OCI-LY1 (cell line): Measurements from ENCODE around the gene ERBB3.
"Not testable (repeated sequence)": the region's sequence is repeated elsewhere in the genome, so short reads cannot be mapped to it uniquely, and the experiment has no call there.

Source experiments
- H2AFZ ChIP-seq: fragments of 200-600 bp; sonication (generic), shearing (Covaris generic); 2 replicates; pipeline ENCODE4 v1.6.0; 2014; ENCODE audit warnings: antibody characterized with exemption, mild to moderate bottlenecking, low read length
- H3F3A ChIP-seq: fragments of 200-600 bp; sonication (generic), shearing (Covaris generic); 2 replicates; pipeline ENCODE4 v1.6.0; 2014; ENCODE audit warnings: mild to moderate bottlenecking, antibody characterized with exemption, low read length, moderate library complexity; ENCODE audit not compliant: insufficient read depth
- H3K27ac ChIP-seq: fragments of 200-600 bp; sonication (generic); 2 replicates; pipeline ENCODE4 v1.5.1; 2014; ENCODE audit warnings: low read length, mixed run types, mild to moderate bottlenecking, low read depth; ENCODE audit not compliant: poor library complexity, severe bottlenecking
- H3K27me3 ChIP-seq: fragments of 200-600 bp; sonication (generic); 2 replicates; pipeline ENCODE4 v1.6.0; 2014; ENCODE audit warnings: antibody characterized with exemption, mild to moderate bottlenecking, low read length, moderate library complexity; ENCODE audit not compliant: insufficient read depth
- H3K36me3 ChIP-seq: fragments of 200-600 bp; sonication (generic); 2 replicates; pipeline ENCODE4 v1.6.1; 2014; ENCODE audit warnings: mild to moderate bottlenecking, antibody characterized with exemption, low read length, moderate library complexity, mixed read lengths; ENCODE audit not compliant: insufficient read depth
- H3K4me1 ChIP-seq: fragments of 200-600 bp; sonication (generic); 2 replicates; pipeline ENCODE4 v1.5.1; 2014; ENCODE audit warnings: mild to moderate bottlenecking, low read length, moderate library complexity; ENCODE audit not compliant: insufficient read depth, severe bottlenecking
- H3K4me2 ChIP-seq: fragments of 200-600 bp; sonication (generic), shearing (Covaris generic); 2 replicates; pipeline ENCODE4 v1.6.1; 2014; ENCODE audit warnings: low read length
- H3K4me3 ChIP-seq: fragments of 200-600 bp; sonication (generic); 2 replicates; pipeline ENCODE4 v1.5.1; 2014; ENCODE audit warnings: low read length, low read depth, mild to moderate bottlenecking, mixed read lengths; ENCODE audit not compliant: poor library complexity, severe bottlenecking
- H3K79me2 ChIP-seq: fragments of 200-600 bp; shearing (Covaris generic); 2 replicates; pipeline ENCODE4 v1.6.1; 2016; ENCODE audit warnings: mixed run types, low read length, mixed read lengths; ENCODE audit not compliant: insufficient read depth
- H3K9ac ChIP-seq: fragments of 200-600 bp; sonication (generic), shearing (Covaris generic); 2 replicates; pipeline ENCODE4 v1.6.1; 2014; ENCODE audit warnings: mild to moderate bottlenecking, low read length, mixed read lengths
- H3K9me2 ChIP-seq: fragments of 200-600 bp; sonication (generic), shearing (Covaris generic); 2 replicates; pipeline ENCODE4 v1.6.1; 2014; ENCODE audit warnings: low read depth, mild to moderate bottlenecking, low read length, mixed read lengths
- H3K9me3 ChIP-seq: fragments of 200-600 bp; shearing (Covaris generic); 2 replicates; pipeline ENCODE4 v1.6.1; 2014; ENCODE audit warnings: low read length, mixed read lengths
- H4K20me1 ChIP-seq: fragments of 200-600 bp; sonication (generic), shearing (Covaris generic); 2 replicates; pipeline ENCODE4 v1.6.0; 2016; ENCODE audit warnings: mild to moderate bottlenecking, low read length; ENCODE audit not compliant: insufficient read depth
- EZH2 ChIP-seq: fragments of 200-600 bp; sonication (generic), shearing (Covaris generic); IDR thresholded peaks from 2 replicates; pipeline ENCODE4 v1.8.0; 2017; ENCODE audit warnings: borderline replicate concordance, mixed run types, mild to moderate bottlenecking, antibody characterized with exemption, low read length, moderate library complexity, mixed read lengths
- TF ChIP-seq, protein P1 (sequence below): fragments of 200-600 bp; sonication (generic), shearing (Covaris generic); IDR thresholded peaks from 2 replicates; pipeline ENCODE4 v1.5.1; 2017; ENCODE audit warnings: mild to moderate bottlenecking, antibody characterized with exemption, low read length, moderate library complexity, mixed read lengths

The ERBB3 gene

DNA sequence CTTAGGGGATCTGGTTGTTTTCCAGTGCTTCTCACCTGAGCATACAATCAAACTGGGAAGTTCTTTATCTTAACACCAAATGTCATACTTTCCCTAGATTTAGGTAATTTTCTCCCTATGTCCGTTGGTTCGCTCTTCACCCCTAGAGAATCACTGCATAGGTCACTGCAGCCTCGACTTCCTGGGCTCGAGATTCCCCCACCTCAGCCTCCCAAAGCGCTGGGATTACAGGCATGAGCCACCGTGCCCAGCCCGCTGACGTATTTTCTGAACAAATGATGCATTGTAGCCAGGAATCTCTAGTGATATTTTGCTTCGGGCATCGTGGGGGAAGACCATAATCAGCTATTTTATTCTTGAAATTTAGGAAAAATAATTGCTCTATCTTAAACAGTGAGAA lies 35.4 kb downstream of the ERBB3 start:
- Histone ChIP-seq H3K36me3 (peaks cover 52% of the 10 kb centered on the region), H3K27ac (peak overlapping the region; percentile 95), H3K79me2 (peaks cover 7% of the 10 kb centered on the region), H3K4me3 (peak overlapping the region; percentile 95), H3K9me2 (no peaks in the 10 kb centered on the region), H3K4me2 (peak overlapping the region; percentile 92), H3F3A (peaks cover 25% of the 10 kb centered on the region; the same call in 1 of the 2 replicates), H2AFZ (no peak overlapping the region), H3K27me3 (no peaks in the 10 kb centered on the region), H3K9me3 (no peaks in the 10 kb centered on the region), H3K9ac (peak overlapping the region; percentile 98), H3K4me1 (peaks cover 26% of the 10 kb centered on the region), H4K20me1 (no peaks in the 10 kb centered on the region)
- TF ChIP-seq EZH2: no peak
- TF ChIP-seq, protein P1, sequence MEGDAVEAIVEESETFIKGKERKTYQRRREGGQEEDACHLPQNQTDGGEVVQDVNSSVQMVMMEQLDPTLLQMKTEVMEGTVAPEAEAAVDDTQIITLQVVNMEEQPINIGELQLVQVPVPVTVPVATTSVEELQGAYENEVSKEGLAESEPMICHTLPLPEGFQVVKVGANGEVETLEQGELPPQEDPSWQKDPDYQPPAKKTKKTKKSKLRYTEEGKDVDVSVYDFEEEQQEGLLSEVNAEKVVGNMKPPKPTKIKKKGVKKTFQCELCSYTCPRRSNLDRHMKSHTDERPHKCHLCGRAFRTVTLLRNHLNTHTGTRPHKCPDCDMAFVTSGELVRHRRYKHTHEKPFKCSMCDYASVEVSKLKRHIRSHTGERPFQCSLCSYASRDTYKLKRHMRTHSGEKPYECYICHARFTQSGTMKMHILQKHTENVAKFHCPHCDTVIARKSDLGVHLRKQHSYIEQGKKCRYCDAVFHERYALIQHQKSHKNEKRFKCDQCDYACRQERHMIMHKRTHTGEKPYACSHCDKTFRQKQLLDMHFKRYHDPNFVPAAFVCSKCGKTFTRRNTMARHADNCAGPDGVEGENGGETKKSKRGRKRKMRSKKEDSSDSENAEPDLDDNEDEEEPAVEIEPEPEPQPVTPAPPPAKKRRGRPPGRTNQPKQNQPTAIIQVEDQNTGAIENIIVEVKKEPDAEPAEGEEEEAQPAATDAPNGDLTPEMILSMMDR: no peak

DNA sequence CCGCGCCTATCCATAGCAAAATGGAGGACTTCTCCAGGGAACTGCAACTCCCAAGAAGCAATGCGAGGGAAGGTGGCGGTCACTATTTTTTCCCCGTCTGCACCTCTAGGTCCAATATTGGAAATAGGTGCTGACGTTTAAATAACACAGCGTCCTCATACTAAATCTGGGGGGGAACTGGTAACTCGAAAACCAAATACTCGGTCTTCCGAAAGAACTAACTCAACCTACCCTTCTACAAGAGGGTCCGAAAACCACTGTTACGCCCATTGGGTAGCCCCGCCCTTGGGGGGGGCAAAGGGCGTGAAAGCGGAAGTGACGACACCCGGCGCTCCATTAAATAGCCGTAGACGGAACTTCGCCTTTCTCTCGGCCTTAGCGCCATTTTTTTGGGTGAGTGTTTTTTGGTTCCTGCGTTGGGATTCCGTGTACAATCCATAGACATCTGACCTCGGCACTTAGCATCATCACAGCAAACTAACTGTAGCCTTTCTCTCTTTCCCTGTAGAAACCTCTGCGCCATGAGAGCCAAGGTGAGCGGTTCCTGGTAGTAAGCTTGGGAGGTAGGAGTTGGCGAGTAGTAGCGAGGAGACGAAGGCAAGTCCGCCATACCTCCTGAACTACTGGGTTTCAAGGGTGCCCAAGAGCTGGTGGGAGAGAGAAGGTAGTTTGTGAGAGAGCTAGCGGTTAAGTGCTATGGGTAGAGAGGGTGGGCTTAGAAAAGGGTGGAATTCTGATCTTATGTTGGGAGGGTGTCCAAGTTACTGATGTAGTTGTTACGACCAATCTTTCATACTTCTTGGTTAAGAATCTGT lies 36.5 kb downstream of the ERBB3 start, which contains the start of gene RPL41:
TSS of gene RPL41 (plus strand) at position 367 of the 815 bp plus-strand sequence.
- peaks cover 25% of the 10 kb centered on the region; the same call in 1 of the 2 replicates for H3F3A ChIP-seq
- no peak for TF ChIP-seq EZH2
- TF ChIP-seq, protein P1: no peak

DNA sequence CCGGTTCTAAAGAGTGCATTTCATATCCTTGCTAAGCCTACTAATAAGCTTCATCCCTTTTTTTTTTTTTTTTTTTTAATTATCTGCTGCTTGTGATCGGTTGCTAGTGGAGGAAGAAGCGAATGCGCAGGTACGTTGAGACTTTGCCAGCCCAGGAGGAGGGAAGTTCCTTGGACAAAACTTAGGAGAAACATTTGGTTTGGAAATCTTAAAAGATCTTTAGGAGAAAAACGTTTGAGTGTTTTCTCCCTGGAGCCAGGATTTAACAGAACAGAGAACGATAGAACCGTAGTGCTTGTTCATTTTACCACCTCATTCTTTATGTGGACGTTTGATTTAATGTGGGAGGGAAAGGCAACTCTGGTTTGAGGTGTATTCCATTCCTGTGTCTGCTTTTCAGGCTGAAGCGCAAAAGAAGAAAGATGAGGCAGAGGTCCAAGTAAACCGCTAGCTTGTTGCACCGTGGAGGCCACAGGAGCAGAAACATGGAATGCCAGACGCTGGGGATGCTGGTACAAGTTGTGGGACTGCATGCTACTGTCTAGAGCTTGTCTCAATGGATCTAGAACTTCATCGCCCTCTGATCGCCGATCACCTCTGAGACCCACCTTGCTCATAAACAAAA lies 37.2 kb downstream of the ERBB3 start:
- H3K9me3 ChIP-seq, H3K27me3 ChIP-seq, H2AFZ ChIP-seq, H4K20me1 ChIP-seq, H3K9me2 ChIP-seq, H3K79me2 ChIP-seq: not testable (repeated sequence)
- peaks cover 45% of the 10 kb centered on the region for H3K36me3 ChIP-seq
- peaks cover 25% of the 10 kb centered on the region; the same call in 1 of the 2 replicates for H3F3A ChIP-seq
- peak overlapping the region; percentile 92 for H3K4me2 ChIP-seq
- H3K9ac ChIP-seq: peak overlapping the region; percentile 98
- peak overlapping the region; percentile 95 for H3K27ac ChIP-seq
- peaks cover 26% of the 10 kb centered on the region for H3K4me1 ChIP-seq
- H3K4me3 ChIP-seq: peak overlapping the region; percentile 95

More for the DNA sequence above, 36.5 kb downstream of the ERBB3 start, which contains the start of gene RPL41:
- no peaks in the 10 kb centered on the region for H3K9me3 ChIP-seq
- peaks cover 48% of the 10 kb centered on the region for H3K36me3 ChIP-seq
- peak within 1 kb of the TSS; percentile 92 for H3K4me2 ChIP-seq
- H3K27ac ChIP-seq: peak within 1 kb of the TSS; percentile 95
- peaks cover 7% of the 10 kb centered on the region for H3K79me2 ChIP-seq
- H3K27me3 ChIP-seq: no peaks in the 10 kb centered on the region
- H3K4me3 ChIP-seq: peak within 1 kb of the TSS; percentile 95
- H2AFZ ChIP-seq: 0 out of 2 replicates have a peak within 1 kb of the TSS, but pooled peaks have one; percentile 43
- no peaks in the 10 kb centered on the region for H4K20me1 ChIP-seq
- H3K4me1 ChIP-seq: peaks cover 26% of the 10 kb centered on the region
- peak within 1 kb of the TSS; percentile 98 for H3K9ac ChIP-seq
- H3K9me2 ChIP-seq: no peaks in the 10 kb centered on the region
